B cell (primary cell): ENCODE data around the gene CXCR3. TPM values are rescaled to one million over a fixed set of nuclear protein-coding genes. Genes with fewer than 3 reads are reported as not detected.

Source experiments
- ATAC-seq: fragments of 200-7000 bp; cut with Tn5 transposase; one replicate; pipeline ENCODE4 v1.10.0; 2021; ENCODE audit warnings: low read depth, mild to moderate bottlenecking, moderate number of reproducible peaks, moderate library complexity
- CTCF ChIA-PET: fragments of 350-600 bp; sonication (Branson Sonifier 250); formaldehyde crosslinking; loops from one replicate; lab custom pipeline; 2021; ENCODE audit warnings: antibody characterized with exemption, inconsistent platforms; lab: Charles Lee
- POLR2A ChIA-PET: fragments of 350-600 bp; sonication (Branson Sonifier 250); formaldehyde crosslinking; loops from one replicate; lab custom pipeline; 2021; ENCODE audit warnings: antibody characterized with exemption; lab: Charles Lee
- DNase-seq: peaks from one replicate; pipeline ENCODE4 v3.0.0; 2013
- H2AFZ ChIP-seq: 2 replicates; pipeline ENCODE4 v1.6.1; 2012; ENCODE audit warnings: mild to moderate bottlenecking, low read depth, low read length; ENCODE audit not compliant: insufficient read depth, poor library complexity, severe bottlenecking
- H3K27ac ChIP-seq, 2 donors: 1 replicate in 1 of 2; 2 replicates in 1 of 2; pipeline ENCODE4 v1.5.1; 2012 to 2013; ENCODE audit warnings: low read length in 2 of 2, mild to moderate bottlenecking in 2 of 2, moderate library complexity in 1 of 2
- H3K27me3 ChIP-seq, 4 experiments: fragments of 200-600 bp in 1 of 4; sonication (generic) in 1 of 4; replicated peaks in 1 of 4; 1 replicate in 2 of 4; 2 replicates in 2 of 4; pipeline versions ENCODE4 v1.6.1 to v1.7.0; 2013 to 2016; ENCODE audit warnings: low read length in 3 of 4, mild to moderate bottlenecking in 2 of 4, mixed read lengths in 1 of 4, moderate library complexity in 1 of 4; ENCODE audit not compliant: insufficient read depth in 4 of 4, control insufficient read depth in 3 of 4; ENCODE audit errors: control extremely low read depth in 1 of 4
- H3K36me3 ChIP-seq, 2 experiments: replicated peaks in 1 of 2; 1 replicate in 1 of 2; 2 replicates in 1 of 2; pipeline versions ENCODE4 v1.6.1 to v1.7.1; 2013; ENCODE audit warnings: low read length in 1 of 2; ENCODE audit not compliant: insufficient read depth in 2 of 2, control insufficient read depth in 1 of 2; ENCODE audit errors: control extremely low read depth in 1 of 2, extremely low read depth in 1 of 2
- H3K4me1 ChIP-seq, 2 donors: fragments of 200-600 bp in 1 of 2; sonication (generic) in 1 of 2; 1 replicate in 1 of 2; 2 replicates in 1 of 2; pipeline versions ENCODE4 v1.5.1 to v1.6.1; 2013 to 2017; ENCODE audit warnings: low read length in 2 of 2; ENCODE audit not compliant: control insufficient read depth in 2 of 2, insufficient read depth in 2 of 2
- H3K4me2 ChIP-seq: replicated peaks from 2 replicates; pipeline ENCODE3; 2012; ENCODE audit warnings: mild to moderate bottlenecking, low read depth, low read length; ENCODE audit not compliant: poor library complexity, severe bottlenecking
- H3K4me3 ChIP-seq, 5 experiments: fragments of 200-600 bp in 1 of 5; sonication (generic) in 1 of 5; 1 replicate in 3 of 5; 2 replicates in 2 of 5; pipeline versions ENCODE4 v1.5.1 to v1.7.0; 2011 to 2016; ENCODE audit warnings: low read length in 4 of 5, mild to moderate bottlenecking in 4 of 5, low read depth in 2 of 5, control low read depth in 1 of 5, moderate library complexity in 1 of 5; ENCODE audit not compliant: insufficient read depth in 1 of 5; ENCODE audit errors: control extremely low read depth in 1 of 5, extremely low read depth in 1 of 5
- H3K79me2 ChIP-seq: fragments of 200-600 bp; sonication (generic); one replicate; pipeline ENCODE4 v1.6.0; 2016; ENCODE audit warnings: low read length; ENCODE audit not compliant: control insufficient read depth, insufficient read depth
- H3K9ac ChIP-seq: fragments of 200-600 bp; sonication (generic); 2 replicates; pipeline ENCODE4 v1.6.1; 2017; ENCODE audit warnings: mild to moderate bottlenecking, low read length, moderate library complexity
- H3K9me3 ChIP-seq, 3 donors: one replicate each; pipeline versions ENCODE4 v1.6.1 to v1.7.1; 2013; ENCODE audit warnings: low read length in 2 of 3; ENCODE audit not compliant: control insufficient read depth in 2 of 3, insufficient read depth in 1 of 3; ENCODE audit errors: control extremely low read depth in 1 of 3
- H4K20me1 ChIP-seq: 2 replicates; pipeline ENCODE4 v1.6.0; 2012; ENCODE audit warnings: mild to moderate bottlenecking, low read length; ENCODE audit not compliant: insufficient read depth, control insufficient read depth, poor library complexity, severe bottlenecking
- H3K27ac Mint-ChIP-seq: one replicate; pipeline ENCODE4 v1.8.0; 2021; ENCODE audit warnings: mixed read lengths
- H3K27me3 Mint-ChIP-seq: one replicate; pipeline ENCODE4 v1.8.0; 2021; ENCODE audit warnings: mixed read lengths
- H3K4me1 Mint-ChIP-seq: one replicate; pipeline ENCODE4 v1.8.0; 2021; ENCODE audit warnings: mixed read lengths
- H3K4me3 Mint-ChIP-seq: one replicate; pipeline ENCODE4 v1.8.0; 2021; ENCODE audit warnings: mixed read lengths
- H3K9me3 Mint-ChIP-seq: one replicate; pipeline ENCODE4 v1.8.0; 2022; ENCODE audit warnings: mixed read lengths; ENCODE audit not compliant: insufficient read depth
- EZH2 ChIP-seq: IDR thresholded peaks from 2 replicates; pipeline ENCODE4 v1.6.1; 2012; ENCODE audit warnings: borderline replicate concordance, low read depth, mild to moderate bottlenecking, moderate library complexity, low read length; ENCODE audit not compliant: insufficient read depth, poor library complexity, severe bottlenecking
- WGBS: methylation state at CpG from one replicate; pipeline ENCODE4 v1.1.5; 2013; ENCODE audit warnings: missing lambda C conversion rate; ENCODE audit not compliant: insufficient coverage; 5-methylcytosine and 5-hydroxymethylcytosine counted together
- intact Hi-C: fragments of 100-400 bp; cut with micrococcal nuclease; formaldehyde crosslinking; loops from one replicate; pipeline ENCODE4 v1.10.0; 2022
- polyA plus RNA-seq: library from polyadenylated mRNA; depleted of rRNA; stranded (reverse); fragments of >200 nt; gene quantifications from 2 replicates; pipeline ENCODE4 v1.2.3, GENCODE V29; 2012
- total RNA-seq, 2 donors: library from RNA; stranded (reverse); fragments of 120-200 nt in 1 of 2; gene quantifications; 1 replicate in 1 of 2; 2 replicates in 1 of 2; pipeline versions ENCODE4 v1.2.3 to v1.2.4, GENCODE V29; 2013 to 2022
- TF ChIP-seq, protein P1 (sequence below): fragments of 200-600 bp; IDR thresholded peaks from one replicate; pipeline ENCODE4 v1.8.0; 2022; ENCODE audit warnings: antibody characterized with exemption, mild to moderate bottlenecking

Gene CXCR3
- total and polyA plus RNA-seq, 2 donors (not counting 1 experiment from before 2014, with no cell fraction given): 6.9 to 8.7 TPM

DNA sequence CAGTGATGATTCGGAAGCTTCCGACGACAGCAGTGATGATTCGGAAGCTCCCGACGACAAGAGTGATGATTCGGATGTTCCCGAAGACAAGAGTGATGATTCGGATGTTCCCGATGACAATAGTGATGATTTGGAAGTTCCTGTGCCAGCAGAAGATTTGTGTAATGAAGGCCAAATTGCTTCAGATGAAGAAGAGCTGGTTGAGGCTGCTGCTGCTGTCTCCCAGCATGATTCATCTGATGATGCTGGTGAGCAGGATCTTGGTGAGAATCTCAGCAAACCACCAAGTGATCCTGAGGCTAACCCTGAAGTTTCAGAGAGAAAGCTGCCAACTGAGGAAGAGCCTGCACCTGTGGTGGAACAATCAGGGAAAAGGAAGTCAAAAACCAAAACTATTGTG is 14.2 kb downstream of the CXCR3 start:
- H3K4me1 Mint-ChIP-seq: peaks cover 19% of the 10 kb centered on the region
- H3K4me3 ChIP-seq: no peak overlapping the region
- H3K4me1 ChIP-seq: peaks cover 13 to 17% of the 10 kb centered on the region in 2 donors
- ATAC-seq (no peak), DNase-seq (no peak)
- peaks cover 0 to 40% of the 10 kb centered on the region in 2 experiments for H3K36me3 ChIP-seq
- H3K4me3 Mint-ChIP-seq: no peak overlapping the region
- H3K27me3 Mint-ChIP-seq: no peaks in the 10 kb centered on the region
- intact Hi-C loops: no loop called here
- no peak overlapping the region for H3K27ac ChIP-seq
- ChIA-PET CTCF (no interaction called here), POLR2A (no interaction called here)
- no peaks in the 10 kb centered on the region for H3K9me3 ChIP-seq
- no peak overlapping the region for H2AFZ ChIP-seq
- H3K79me2 ChIP-seq: no peaks in the 10 kb centered on the region
- H3K9me3 Mint-ChIP-seq: no peaks in the 10 kb centered on the region
- H3K9ac ChIP-seq: no peak overlapping the region
- no peaks in the 10 kb centered on the region for H3K27me3 ChIP-seq
- no peak overlapping the region for H3K4me2 ChIP-seq
- H3K27ac Mint-ChIP-seq: no peak overlapping the region
- 92% methylated on average over 2 of the region's 10 CpGs for WGBS
- no peak for TF ChIP-seq EZH2
- TF ChIP-seq, protein P1, sequence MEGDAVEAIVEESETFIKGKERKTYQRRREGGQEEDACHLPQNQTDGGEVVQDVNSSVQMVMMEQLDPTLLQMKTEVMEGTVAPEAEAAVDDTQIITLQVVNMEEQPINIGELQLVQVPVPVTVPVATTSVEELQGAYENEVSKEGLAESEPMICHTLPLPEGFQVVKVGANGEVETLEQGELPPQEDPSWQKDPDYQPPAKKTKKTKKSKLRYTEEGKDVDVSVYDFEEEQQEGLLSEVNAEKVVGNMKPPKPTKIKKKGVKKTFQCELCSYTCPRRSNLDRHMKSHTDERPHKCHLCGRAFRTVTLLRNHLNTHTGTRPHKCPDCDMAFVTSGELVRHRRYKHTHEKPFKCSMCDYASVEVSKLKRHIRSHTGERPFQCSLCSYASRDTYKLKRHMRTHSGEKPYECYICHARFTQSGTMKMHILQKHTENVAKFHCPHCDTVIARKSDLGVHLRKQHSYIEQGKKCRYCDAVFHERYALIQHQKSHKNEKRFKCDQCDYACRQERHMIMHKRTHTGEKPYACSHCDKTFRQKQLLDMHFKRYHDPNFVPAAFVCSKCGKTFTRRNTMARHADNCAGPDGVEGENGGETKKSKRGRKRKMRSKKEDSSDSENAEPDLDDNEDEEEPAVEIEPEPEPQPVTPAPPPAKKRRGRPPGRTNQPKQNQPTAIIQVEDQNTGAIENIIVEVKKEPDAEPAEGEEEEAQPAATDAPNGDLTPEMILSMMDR: no peak
- no peaks in the 10 kb centered on the region for H4K20me1 ChIP-seq

DNA sequence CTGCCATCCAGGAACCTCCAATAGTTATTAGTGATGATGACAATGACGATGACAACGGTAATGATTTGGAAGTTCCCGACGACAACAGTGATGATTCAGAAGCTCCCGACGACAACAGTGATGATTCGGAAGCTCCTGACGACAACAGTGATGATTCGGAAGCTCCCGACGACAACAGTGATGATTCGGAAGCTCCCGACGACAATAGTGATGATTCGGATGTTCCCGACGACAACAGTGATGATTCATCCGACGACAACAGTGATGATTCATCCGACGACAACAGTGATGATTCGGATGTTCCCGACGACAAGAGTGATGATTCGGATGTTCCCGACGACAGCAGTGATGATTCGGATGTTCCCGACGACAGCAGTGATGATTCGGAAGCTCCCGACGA is 14.7 kb downstream of the CXCR3 start:
- Histone ChIP-seq H3K9me3 (no peaks in the 10 kb centered on the region), H3K27ac (no peak overlapping the region), H3K27me3 (no peaks in the 10 kb centered on the region), H2AFZ (no peak overlapping the region), H3K79me2 (no peaks in the 10 kb centered on the region), H3K4me3 (no peak overlapping the region), H4K20me1 (no peaks in the 10 kb centered on the region), H3K4me1 (peaks cover 8 to 13% of the 10 kb centered on the region in 2 donors), H3K9ac (no peak overlapping the region), H3K36me3 (peaks cover 0 to 40% of the 10 kb centered on the region in 2 experiments), H3K4me2 (no peak overlapping the region)
- no peaks in the 10 kb centered on the region for H3K27me3 Mint-ChIP-seq
- WGBS: 98% methylated on average over 17 of the region's 33 CpGs
- H3K9me3 Mint-ChIP-seq: no peaks in the 10 kb centered on the region
- TF ChIP-seq, protein P1: no peak
- TF ChIP-seq EZH2: no peak
- no peak overlapping the region for H3K4me3 Mint-ChIP-seq
- POLR2A ChIA-PET: no interaction called here
- intact Hi-C loops: no loop called here
- CTCF ChIA-PET: no interaction called here
- no peak overlapping the region for H3K27ac Mint-ChIP-seq
- ATAC-seq: no peak
- no peak for DNase-seq
- H3K4me1 Mint-ChIP-seq: peaks cover 15% of the 10 kb centered on the region
